Measurements from ENCODE around the gene FBN2.

- no peak for TF ChIP-seq EZH2 (IDR thresholded peaks at IDR 0.05; ENCODE audit: insufficient read depth, poor library complexity, severe bottlenecking)
- no peak for TF ChIP-seq EZH2phosphoT487 (IDR thresholded peaks at IDR 0.05; ENCODE audit: insufficient read depth, low read depth)
Observed at GRCh38 chr5:128349044-128349858, 188.8 kb downstream of the FBN2 start.
